ENCODE results near the gene C2CD2.

C2CD2 gene

DNA sequence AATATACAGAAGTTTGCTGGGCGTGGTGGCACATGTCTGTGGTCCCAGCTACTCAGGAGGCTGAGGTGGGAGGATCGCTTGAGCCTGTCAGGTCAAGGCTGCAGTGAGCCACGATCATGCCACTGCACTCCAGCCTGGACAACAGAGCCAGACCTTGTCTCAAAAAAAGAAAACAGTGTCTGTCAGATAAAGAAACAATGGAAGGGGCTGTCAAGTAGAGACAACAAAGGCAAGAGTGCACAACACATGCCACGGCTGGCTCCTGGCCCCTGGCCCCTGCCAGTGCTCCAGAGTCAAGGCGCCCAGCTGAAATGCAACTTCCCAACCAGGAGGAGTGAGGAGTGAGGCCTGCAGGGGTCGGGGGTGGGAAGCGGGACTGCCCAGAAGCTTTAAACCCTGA lies 107.3 kb downstream of the C2CD2 start:
- DNase-seq (ENCODE audit: low read depth in 2 of 2) = no peak

DNA sequence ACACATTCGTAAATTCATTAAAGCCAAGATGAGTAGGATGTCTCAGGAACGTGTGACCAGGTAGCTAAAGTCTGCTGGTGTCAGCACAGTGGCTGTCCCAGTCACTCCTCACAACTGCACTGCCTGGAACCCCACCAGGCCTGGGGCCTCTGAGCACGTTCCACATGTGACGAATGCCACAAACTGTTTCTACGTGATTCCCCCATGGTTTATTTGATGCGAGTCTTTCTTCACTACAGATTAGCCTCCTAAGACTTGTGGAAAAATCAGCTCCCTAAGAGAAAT lies 107.8 kb downstream of the C2CD2 start:
- DNase-seq (ENCODE audit: low read depth in 2 of 2) = no peak

DNA sequence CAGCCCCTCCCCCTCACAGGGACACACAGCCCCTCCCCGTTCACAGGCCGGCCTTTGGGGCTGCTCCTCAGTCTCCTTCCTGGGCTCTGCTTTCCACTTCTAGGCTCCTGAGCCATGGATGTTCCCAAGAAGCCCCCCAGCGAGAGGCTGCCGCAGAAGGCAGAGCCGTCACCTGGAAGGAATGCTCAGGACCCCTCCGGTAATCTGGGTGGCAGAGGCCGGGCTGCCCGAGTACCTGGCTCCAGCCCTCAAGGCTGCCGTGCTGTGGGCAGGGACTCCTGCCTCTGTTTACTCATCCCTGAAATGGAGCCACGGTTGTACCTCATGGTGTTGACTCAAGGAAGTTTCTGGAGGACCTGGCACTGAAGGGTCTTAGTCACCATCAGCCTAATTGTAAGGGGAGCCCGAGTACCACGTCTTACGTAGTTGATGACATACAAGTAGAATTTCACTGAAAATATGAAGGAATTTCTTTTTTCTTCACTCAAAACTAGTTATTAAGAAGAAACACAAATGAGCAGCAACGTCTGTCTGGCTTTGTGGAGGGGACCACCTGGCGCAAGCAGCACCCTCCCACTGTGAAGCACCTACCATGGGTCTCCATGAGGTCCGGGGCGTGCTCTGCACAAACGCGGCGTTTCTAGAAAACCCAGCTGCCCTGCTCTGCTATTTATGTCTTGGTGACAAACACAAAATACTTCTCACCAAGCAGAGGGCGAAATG lies 108.3 kb downstream of the C2CD2 start:
- no peak for DNase-seq (ENCODE audit: low read depth in 2 of 2)

DNA sequence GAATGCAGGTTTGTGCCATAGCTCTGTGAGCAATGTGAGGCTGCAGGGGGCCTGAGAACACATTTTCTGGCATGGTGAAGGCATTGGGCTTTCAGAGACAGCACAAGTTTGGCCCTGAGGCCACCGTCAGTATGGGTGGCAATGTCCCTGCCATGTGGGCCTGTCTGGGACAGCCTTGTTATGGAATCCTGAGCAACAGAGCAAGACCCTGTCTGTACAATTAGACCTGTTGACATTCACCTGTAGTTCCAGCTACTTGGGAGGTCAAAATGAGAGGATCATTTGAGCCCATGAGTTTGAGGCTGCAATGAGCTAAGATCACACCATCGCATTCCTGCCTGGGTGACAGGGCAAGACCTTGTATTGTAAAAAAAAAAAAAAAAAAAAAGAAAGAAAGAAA lies 110.2 kb downstream of the C2CD2 start:
- DNase-seq (ENCODE audit: low read depth in 2 of 2) = no peak

DNA sequence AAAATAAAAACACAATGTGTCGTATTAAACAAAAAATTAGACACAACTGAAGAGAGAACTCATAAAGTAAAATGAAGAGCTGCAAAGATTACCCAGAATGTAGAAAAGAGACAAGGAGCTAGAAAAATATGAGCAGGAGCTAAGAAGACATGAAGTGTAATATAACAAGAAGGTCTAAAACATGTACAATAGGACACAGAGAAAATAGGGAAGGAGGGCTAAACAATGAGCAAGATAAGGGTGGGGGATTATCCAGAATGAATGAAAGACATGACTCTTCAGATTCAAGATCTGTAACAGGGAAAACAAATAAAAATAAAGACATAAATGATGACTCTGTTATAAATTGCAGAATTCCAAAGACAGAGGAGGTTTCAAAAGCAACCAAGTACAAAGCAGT lies 112.9 kb downstream of the C2CD2 start:
- no peak for DNase-seq (ENCODE audit: low read depth in 2 of 2)

DNA sequence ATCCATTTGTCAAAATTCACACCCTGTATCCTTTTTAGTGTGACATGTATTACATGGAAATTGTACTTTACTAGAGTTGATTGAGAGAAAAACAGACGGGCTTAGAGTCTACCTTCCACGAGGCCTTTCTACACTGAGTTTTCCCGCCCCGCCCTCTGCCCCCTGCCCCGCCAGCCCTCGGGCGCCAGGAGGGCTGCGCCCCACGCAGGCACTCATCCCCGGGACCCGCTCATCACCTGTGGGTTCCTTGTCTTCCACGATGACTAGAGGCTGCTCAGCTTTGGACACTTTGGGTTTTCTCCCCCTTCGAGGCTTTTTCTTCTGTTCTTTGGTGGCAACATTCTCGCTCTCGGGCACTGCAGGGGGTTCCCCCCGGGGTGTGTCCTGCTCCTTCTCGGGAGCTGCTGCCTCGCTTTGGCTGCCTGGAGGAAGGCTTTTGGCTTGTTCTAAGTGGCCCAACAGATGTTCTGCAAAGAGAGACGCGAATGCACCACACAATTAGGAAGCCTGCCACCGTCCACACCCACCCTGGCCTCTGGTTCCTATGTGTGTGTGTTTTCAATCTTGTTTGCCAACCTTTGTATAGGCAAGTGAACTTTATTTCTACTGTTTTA lies 114.3 kb downstream of the C2CD2 start:
- DNase-seq (ENCODE audit: low read depth in 2 of 2) = no peak

DNA sequence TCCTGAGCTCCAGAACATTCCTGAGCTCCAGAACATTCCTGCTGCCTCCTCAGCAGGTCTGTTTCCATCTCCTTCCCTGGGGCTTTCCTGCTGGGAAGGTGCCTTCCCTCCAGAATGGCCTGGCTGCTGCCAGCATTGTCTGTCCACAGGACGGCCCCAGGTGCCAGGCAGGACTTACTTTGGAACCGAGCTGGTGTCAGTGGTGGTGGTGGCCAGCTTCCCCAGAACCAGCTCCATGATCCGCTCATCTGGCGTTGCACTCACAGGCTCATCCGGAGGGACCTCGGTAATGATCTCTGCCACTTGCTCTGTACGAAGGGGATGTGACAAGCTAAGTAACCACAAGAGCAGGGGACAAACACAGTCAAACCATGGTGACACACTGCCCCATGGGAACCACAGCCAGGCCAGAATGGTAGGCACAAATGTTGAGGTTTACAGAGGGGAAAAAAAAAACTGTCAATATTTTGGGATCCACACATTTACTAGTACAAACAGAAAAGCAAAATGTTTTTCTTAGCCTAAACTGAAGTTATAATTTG lies 116.0 kb downstream of the C2CD2 start:
- no peak for DNase-seq (ENCODE audit: low read depth in 2 of 2)

DNA sequence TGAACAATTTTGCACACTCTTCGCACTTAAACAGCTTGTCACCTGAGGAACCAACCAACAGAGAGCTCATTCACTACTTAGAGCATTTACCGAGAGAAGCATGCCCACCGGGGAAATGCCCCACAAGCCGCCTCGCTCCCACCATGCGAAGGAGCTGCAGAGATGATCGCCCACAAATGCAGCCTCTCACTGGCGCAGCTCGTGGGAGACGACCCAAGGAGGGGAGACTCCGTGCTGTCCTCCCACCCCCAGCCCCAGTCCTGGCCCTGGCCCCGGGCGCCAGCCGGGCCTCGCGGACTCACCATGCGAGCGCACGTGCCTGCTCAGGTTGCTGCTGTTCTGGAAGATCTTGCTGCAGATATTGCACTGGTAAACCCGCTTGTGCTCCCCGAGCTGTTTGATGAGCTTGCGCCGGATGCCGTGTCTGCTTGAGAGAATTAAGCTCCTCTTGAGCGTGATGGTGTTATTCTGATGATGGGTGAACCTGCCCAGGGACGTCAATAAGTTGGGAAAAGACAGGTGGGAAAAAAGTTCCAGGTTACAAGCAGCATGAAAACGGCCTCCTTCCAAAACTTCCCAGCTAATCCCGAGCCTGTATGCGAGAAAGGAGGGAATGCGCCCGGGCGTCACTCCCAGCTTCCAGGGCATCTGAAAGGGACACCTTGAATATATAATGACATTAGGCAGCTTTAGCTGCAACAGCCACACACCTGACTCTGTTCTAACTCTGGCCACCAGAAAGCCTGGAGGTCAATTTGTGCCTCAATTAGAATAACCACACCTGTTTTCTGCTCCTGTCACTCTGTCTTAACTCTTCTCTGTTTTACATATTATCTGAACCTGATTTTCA lies 117.4 kb downstream of the C2CD2 start:
- no peak for DNase-seq (ENCODE audit: low read depth in 2 of 2)

DNA sequence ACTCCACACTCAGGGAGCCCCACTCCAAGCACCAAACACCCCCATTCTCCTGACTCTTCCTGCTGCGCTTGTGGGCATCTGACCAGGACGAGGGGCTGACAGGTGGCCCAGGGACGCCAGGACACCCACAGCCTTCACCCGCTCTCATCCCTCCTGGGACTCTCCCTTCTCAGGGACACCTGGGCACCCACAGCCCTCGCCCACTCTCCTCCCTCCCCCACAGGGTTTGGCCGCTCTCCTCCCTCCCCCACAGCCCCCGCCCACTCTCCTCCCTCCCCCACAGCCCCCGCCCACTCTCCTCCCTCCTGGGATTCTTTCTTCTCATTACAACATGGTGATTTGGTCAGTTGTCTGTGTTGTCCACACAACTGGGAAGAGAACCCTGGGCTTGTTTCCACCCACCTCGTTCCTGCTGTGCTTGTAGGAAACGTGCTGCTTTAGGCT lies 118.1 kb downstream of the C2CD2 start:
- DNase-seq (ENCODE audit: low read depth in 2 of 2) = no peak
